ENCODE data around the gene TECR.
"Not testable (repeated sequence)": the region's sequence is repeated elsewhere in the genome, so short reads cannot be mapped to it uniquely, and the experiment has no call there.

TECR gene

GRCh38 chr19:14582894-14583340, 53.5 kb downstream of the TECR start, which contains the start of gene CLEC17A:
Gene CLEC17A, plus strand, starts transcription at chr19:14583084. Its CDS starts 77 bp downstream, at chr19:14583161.
- FAIRE-seq (peak; percentile 92), DNase-seq (ENCODE audit: insufficient read length) (no peak)
- peak; percentile 98 for TF ChIP-seq POLR2AphosphoS5 (IDR thresholded peaks at IDR 0.05; ENCODE audit: low read depth, low read length)
- TF ChIP-seq POLR2A (IDR thresholded peaks at IDR 0.05; ENCODE audit: low read depth, low read length) = peak; percentile 98
- peak; percentile 95 for TF ChIP-seq TAF1 (IDR thresholded peaks at IDR 0.05; ENCODE audit: borderline replicate concordance, low read depth, low read length)

GRCh38 chr19:14584372-14584771, 55.0 kb downstream of the TECR start:
- FAIRE-seq; DNase-seq (ENCODE audit: insufficient read length): not testable (repeated sequence)

- FAIRE-seq = peak; percentile 99
- not testable (repeated sequence) for DNase-seq (ENCODE audit: insufficient read length)
Observed at GRCh38 chr19:14585187-14585586, 55.8 kb downstream of the TECR start.

GRCh38 chr19:14589433-14589832, 60.0 kb downstream of the TECR start:
- DNase-seq (ENCODE audit: insufficient read length); FAIRE-seq: not testable (repeated sequence)

- FAIRE-seq (no peak), DNase-seq (ENCODE audit: insufficient read length) (no peak)
- peak; percentile 60 for TF ChIP-seq POLR2A (IDR thresholded peaks at IDR 0.05; ENCODE audit: low read depth, low read length)
- TF ChIP-seq TAF1 (IDR thresholded peaks at IDR 0.05; ENCODE audit: borderline replicate concordance, low read depth, low read length) = no peak
- TF ChIP-seq POLR2AphosphoS5 (IDR thresholded peaks at IDR 0.05; ENCODE audit: low read depth, low read length) = peak; percentile 42; the same call in 1 of the 2 replicates
Observed at GRCh38 chr19:14595558-14595957, 66.2 kb downstream of the TECR start.

- FAIRE-seq = no peak
- no peak for DNase-seq (ENCODE audit: insufficient read length)
- TF ChIP-seq POLR2AphosphoS5 (IDR thresholded peaks at IDR 0.05; ENCODE audit: low read depth, low read length) (no peak), TAF1 (IDR thresholded peaks at IDR 0.05; ENCODE audit: borderline replicate concordance, low read depth, low read length) (no peak), POLR2A (IDR thresholded peaks at IDR 0.05; ENCODE audit: low read depth, low read length) (peak; percentile 46; the same call in 1 of the 2 replicates)
Observed at GRCh38 chr19:14599548-14600147, 70.3 kb downstream of the TECR start.

GRCh38 chr19:14603990-14604387, 74.6 kb downstream of the TECR start:
- peak; percentile 77 for FAIRE-seq
- peak; percentile 62 for TF ChIP-seq POLR2A (IDR thresholded peaks at IDR 0.05; ENCODE audit: low read depth, low read length)
- peak; percentile 43; the same call in 1 of the 2 replicates for TF ChIP-seq TAF1 (IDR thresholded peaks at IDR 0.05; ENCODE audit: borderline replicate concordance, low read depth, low read length)
- TF ChIP-seq POLR2AphosphoS5 (IDR thresholded peaks at IDR 0.05; ENCODE audit: low read depth, low read length) = peak; percentile 55; the same call in 1 of the 2 replicates
- peak; percentile 56 for DNase-seq (ENCODE audit: insufficient read length)

- TF ChIP-seq POLR2AphosphoS5 (IDR thresholded peaks at IDR 0.05; ENCODE audit: low read depth, low read length) (peak; percentile 57), POLR2A (IDR thresholded peaks at IDR 0.05; ENCODE audit: low read depth, low read length) (peak; percentile 54; the same call in 1 of the 2 replicates), TAF1 (IDR thresholded peaks at IDR 0.05; ENCODE audit: borderline replicate concordance, low read depth, low read length) (no peak)
- FAIRE-seq = no peak
- DNase-seq (ENCODE audit: insufficient read length) = no peak
Observed at GRCh38 chr19:14606627-14607026, 77.2 kb downstream of the TECR start.

GRCh38 chr19:14611051-14611450, 81.7 kb downstream of the TECR start:
- FAIRE-seq (no peak), DNase-seq (ENCODE audit: insufficient read length) (no peak)
- no peak for TF ChIP-seq POLR2A (IDR thresholded peaks at IDR 0.05; ENCODE audit: low read depth, low read length)
- TF ChIP-seq TAF1 (IDR thresholded peaks at IDR 0.05; ENCODE audit: borderline replicate concordance, low read depth, low read length) = no peak
- TF ChIP-seq POLR2AphosphoS5 (IDR thresholded peaks at IDR 0.05; ENCODE audit: low read depth, low read length) = no peak

GRCh38 chr19:14612242-14612641, 82.8 kb downstream of the TECR start:
- peak; percentile 68 for TF ChIP-seq POLR2AphosphoS5 (IDR thresholded peaks at IDR 0.05; ENCODE audit: low read depth, low read length)
- DNase-seq (ENCODE audit: insufficient read length) = not testable (repeated sequence)
- FAIRE-seq = peak; percentile 5

GRCh38 chr19:14612657-14613056, 83.3 kb downstream of the TECR start:
- no peak for TF ChIP-seq TAF1 (IDR thresholded peaks at IDR 0.05; ENCODE audit: borderline replicate concordance, low read depth, low read length)
- TF ChIP-seq POLR2AphosphoS5 (IDR thresholded peaks at IDR 0.05; ENCODE audit: low read depth, low read length) = no peak
- TF ChIP-seq POLR2A (IDR thresholded peaks at IDR 0.05; ENCODE audit: low read depth, low read length) = no peak; the same call in 1 of the 2 replicates
- no peak for DNase-seq (ENCODE audit: insufficient read length)
- no peak for FAIRE-seq

GRCh38 chr19:14613399-14614098, 84.2 kb downstream of the TECR start:
- DNase-seq (ENCODE audit: insufficient read length); FAIRE-seq: not testable (repeated sequence)

GRCh38 chr19:14614099-14614412, 84.7 kb downstream of the TECR start:
- DNase-seq (ENCODE audit: insufficient read length) (no peak), FAIRE-seq (peak; percentile 65)
- TF ChIP-seq POLR2A (IDR thresholded peaks at IDR 0.05; ENCODE audit: low read depth, low read length) (peak; percentile 22; the same call in 1 of the 2 replicates), TAF1 (IDR thresholded peaks at IDR 0.05; ENCODE audit: borderline replicate concordance, low read depth, low read length) (no peak)
